Measurements from ENCODE around the gene INPP5D.
A peak's percentile ranks its signal among the peaks of the same experiment; 100 is the strongest.
"Not testable (repeated sequence)": the region's sequence is repeated elsewhere in the genome, so short reads cannot be mapped to it uniquely, and the experiment has no call there.

Gene INPP5D

DNA sequence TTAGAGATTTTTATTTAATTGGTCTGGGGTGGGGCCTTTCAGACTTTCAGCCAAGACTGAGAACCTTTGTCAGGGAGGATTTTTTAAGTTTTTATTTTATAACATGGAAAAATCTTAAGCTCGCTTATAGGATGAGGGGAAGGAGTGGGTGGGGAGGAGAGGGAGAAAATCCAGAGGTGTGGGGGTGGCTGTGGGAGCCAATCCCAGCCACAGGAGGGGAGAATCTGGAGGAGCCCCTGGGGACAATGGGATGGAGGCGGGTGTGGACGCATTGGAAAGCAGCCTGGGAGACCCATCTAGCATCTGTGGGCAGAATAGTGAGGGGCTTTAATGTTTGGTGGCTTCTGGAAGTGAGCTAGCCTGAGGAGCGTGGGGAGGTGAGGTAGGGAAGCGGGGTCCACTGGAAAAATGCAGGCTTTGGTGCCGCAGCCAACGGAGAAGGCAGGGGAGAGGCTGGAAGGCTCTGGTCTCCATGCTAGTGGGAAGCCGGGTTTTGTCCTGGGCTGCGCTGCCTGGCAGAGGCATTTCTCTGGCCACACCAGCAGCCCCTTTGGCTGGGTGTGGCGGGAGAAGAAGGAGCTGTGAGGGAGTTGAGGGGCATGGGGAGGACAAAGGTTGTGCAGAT is 11.5 kb upstream of the INPP5D start:
- H3K36me3 ChIP-seq, result no peaks in the 10 kb centered on the region
- H3K4me3 ChIP-seq (ENCODE audit: low read depth, low read length), result no peak overlapping the region
- H3K27me3 ChIP-seq, result peaks cover 11% of the 10 kb centered on the region
- no peaks in the 10 kb centered on the region for H3K9me3 ChIP-seq
- TF ChIP-seq, protein P1, sequence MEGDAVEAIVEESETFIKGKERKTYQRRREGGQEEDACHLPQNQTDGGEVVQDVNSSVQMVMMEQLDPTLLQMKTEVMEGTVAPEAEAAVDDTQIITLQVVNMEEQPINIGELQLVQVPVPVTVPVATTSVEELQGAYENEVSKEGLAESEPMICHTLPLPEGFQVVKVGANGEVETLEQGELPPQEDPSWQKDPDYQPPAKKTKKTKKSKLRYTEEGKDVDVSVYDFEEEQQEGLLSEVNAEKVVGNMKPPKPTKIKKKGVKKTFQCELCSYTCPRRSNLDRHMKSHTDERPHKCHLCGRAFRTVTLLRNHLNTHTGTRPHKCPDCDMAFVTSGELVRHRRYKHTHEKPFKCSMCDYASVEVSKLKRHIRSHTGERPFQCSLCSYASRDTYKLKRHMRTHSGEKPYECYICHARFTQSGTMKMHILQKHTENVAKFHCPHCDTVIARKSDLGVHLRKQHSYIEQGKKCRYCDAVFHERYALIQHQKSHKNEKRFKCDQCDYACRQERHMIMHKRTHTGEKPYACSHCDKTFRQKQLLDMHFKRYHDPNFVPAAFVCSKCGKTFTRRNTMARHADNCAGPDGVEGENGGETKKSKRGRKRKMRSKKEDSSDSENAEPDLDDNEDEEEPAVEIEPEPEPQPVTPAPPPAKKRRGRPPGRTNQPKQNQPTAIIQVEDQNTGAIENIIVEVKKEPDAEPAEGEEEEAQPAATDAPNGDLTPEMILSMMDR (IDR thresholded peaks at IDR 0.05; ENCODE audit: low read depth, low read length), result no peak
- no peak for DNase-seq
- no peaks in the 10 kb centered on the region for H3K4me1 ChIP-seq

DNA sequence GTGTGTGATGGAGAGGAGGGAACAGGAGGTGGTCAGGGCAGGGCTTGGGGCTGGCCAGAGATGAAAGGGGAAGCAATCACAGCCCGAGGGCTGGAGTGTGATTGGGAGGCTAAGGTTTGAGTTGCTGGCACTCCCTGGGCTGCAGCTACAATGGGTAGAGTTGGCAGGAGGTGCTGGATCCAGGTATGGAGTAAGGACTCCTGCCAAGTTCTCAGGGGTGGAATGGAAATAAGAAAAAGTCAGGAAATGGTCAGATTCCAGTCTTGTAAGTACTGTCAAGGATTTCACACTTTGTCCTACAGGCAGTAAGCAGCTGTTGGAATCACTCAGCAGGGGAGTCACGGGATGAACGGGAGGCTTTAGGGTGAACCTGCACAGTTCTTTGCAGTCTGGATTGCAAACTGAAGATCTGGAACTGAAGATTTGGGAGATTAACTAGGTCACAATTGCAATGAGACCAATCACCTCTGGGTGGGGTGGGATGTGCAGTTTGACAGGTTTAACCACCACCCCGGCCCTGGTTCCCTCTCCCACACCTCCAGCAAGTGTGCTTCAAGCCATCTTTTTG is 10.9 kb upstream of the INPP5D start:
- DNase-seq, result no peak
- Histone ChIP-seq H3K36me3 (no peaks in the 10 kb centered on the region), H3K4me3 (ENCODE audit: low read depth, low read length) (no peak overlapping the region), H3K9me3 (no peaks in the 10 kb centered on the region), H3K4me1 (no peaks in the 10 kb centered on the region), H3K27me3 (peaks cover 11% of the 10 kb centered on the region; the same call in 1 of the 2 replicates)
- TF ChIP-seq, protein P1 (IDR thresholded peaks at IDR 0.05; ENCODE audit: low read depth, low read length), result no peak

DNA sequence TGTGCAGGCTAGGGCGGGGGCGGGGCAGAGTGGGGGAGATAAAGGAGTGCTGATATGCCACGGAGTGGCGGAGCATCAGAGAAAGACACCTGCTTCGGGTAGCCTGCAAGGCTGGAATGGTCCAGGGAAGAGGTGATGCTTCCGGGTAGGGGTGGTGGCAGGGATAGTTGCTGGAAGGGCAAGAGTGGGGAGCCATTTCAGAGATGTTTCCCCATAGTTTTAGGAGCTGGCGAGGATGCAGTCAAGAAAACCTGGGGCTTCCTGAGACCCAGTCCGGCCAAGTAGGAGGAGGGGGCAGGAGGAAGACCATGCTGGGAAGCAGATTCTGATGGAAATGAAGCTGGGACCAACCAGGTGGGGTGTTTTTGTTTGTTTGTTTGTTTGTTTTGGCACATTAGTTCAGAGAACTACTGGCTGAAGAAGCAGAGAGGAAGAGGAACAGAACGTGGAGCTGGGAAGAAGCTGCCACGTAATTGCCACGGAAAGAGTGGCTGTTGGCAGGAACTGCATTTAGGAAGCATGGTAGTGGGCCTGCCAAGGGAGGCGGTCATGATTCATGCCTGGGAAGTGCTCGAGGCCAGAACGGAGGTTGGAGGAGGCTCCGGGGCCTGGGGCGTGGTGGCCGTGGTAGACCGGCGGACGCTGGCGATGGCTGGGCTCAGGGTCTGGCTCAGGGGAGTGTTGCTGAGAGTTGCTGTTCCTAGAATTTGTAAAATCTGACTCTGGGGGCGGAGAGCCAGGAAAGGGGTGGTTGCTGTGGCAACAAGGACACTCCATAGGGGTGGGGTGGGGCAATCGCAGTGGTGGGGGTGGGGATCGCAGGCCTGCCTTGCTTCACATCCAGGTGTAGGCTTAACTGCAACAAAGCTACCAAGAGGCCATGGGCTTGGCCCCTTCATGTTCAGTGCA is 8.6 kb upstream of the INPP5D start:
- no peak overlapping the region for H3K4me3 ChIP-seq (ENCODE audit: low read depth, low read length)
- H3K36me3 ChIP-seq, result no peaks in the 10 kb centered on the region
- 0 out of 2 replicates have a peak, but pooled peaks cover 4% of the 10 kb centered on the region for H3K27me3 ChIP-seq
- no peaks in the 10 kb centered on the region for H3K4me1 ChIP-seq
- TF ChIP-seq, protein P1 (IDR thresholded peaks at IDR 0.05; ENCODE audit: low read depth, low read length), result no peak
- no peaks in the 10 kb centered on the region for H3K9me3 ChIP-seq
- DNase-seq, result no peak

DNA sequence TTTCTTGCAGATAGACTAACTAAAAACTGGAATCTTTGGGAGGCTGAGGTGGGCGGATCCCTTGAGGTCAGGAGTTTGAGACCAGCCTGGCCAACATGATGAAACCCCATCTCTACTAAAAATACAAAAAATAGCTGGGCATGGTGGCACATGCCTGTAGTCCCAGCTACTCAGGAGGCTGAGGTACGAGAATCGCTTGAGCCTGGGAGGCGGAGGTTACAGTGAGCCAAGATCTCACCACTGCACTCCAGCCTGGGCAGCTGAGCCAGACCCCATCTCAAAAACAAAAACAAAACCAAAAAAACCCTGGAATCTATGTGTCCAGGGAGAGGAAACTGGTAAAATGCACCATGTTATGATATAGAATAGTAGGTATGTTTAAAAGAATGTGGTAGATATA is 7.6 kb upstream of the INPP5D start:
- H3K4me1 ChIP-seq; H3K27me3 ChIP-seq; H3K9me3 ChIP-seq; H3K4me3 ChIP-seq (ENCODE audit: low read depth, low read length); H3K36me3 ChIP-seq; DNase-seq: not testable (repeated sequence)

DNA sequence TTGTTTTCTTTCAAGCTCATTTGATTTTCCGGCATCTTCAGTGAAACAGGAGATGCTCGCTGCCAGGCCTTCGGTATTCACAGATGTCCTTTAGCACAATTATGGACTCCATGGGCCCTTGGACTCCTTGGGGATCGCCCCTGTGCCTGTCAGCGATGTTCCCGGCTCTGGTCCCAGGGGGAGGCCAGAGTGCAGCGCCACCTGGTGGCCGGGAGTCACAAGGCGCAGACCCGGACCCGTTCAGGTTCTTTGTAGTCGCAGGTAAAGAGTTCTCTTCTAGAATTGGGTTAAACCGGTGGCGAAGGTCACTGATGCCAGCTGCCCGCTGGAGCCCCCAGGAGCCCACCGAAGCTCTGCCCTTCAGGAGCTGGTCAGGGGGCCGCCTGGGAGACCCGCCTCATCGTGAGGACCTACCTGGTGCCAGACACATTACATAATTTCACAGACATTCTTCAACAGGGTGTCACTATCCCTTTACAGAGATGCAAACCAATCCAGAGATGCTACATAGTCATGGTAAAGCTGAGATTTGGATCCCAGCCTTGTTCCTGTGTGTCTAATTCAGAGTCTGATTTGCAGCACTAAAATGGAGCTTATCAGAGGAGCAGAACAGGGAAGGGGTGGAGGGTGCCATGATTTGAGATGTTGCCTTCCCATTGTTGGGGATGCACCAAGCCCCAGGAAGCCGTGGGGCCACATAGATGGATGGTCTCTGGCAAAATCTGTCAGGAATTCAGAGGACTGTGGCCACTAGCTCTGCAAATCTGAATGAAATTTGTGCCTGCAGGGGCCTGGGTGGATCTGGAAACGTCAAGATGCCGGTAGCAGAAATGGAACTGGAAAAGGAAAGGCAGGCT is 6.0 kb upstream of the INPP5D start:
- H3K9me3 ChIP-seq, result no peaks in the 10 kb centered on the region
- H3K4me1 ChIP-seq, result no peaks in the 10 kb centered on the region
- no peaks in the 10 kb centered on the region for H3K27me3 ChIP-seq
- no peaks in the 10 kb centered on the region for H3K36me3 ChIP-seq
- DNase-seq, result peak; percentile 75
- no peak overlapping the region for H3K4me3 ChIP-seq (ENCODE audit: low read depth, low read length)
- TF ChIP-seq, protein P1 (IDR thresholded peaks at IDR 0.05; ENCODE audit: low read depth, low read length), result peak; percentile 91

DNA sequence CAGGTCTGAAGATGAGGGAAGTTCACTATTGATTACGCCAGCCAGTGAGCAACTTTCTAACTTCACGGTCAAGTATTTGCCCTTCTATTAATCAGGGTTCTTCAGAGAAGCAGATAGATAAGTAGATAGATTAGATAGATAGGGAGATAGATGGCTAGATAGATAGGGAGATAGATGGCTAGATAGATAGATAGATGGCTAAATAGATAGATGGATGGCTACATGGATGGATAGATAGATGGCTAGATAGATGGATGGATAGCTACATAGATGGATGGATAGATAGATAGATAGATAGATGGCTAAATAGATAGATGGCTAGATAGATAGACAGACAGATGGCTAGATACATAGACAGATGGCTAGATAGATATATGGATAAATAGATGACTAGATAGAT is 4.8 kb upstream of the INPP5D start:
- TF ChIP-seq, protein P1 (IDR thresholded peaks at IDR 0.05; ENCODE audit: low read depth, low read length), result no peak

More for the DNA sequence above, 4.8 kb upstream of the INPP5D start:
- Histone ChIP-seq H3K27me3 (no peaks in the 10 kb centered on the region), H3K36me3 (no peaks in the 10 kb centered on the region), H3K4me1 (no peaks in the 10 kb centered on the region), H3K9me3 (no peaks in the 10 kb centered on the region), H3K4me3 (ENCODE audit: low read depth, low read length) (no peak overlapping the region)
- no peak for DNase-seq

All from BE2C (cell line).